BE2C (cell line): ENCODE measurements around the gene CHCHD1.
A peak's percentile ranks its signal among the peaks of the same experiment; 100 is the strongest.

Source experiments
- DNase-seq: peaks from one replicate; pipeline ENCODE4 v3.0.0-alpha.2; 2020
- H3K27me3 ChIP-seq: fragments of 250-450 bp; sonication (Bioruptor Pico); 2 replicates; pipeline ENCODE4 v1.5.1; 2020; ENCODE audit warnings: mild to moderate bottlenecking
- H3K36me3 ChIP-seq: fragments of 250-450 bp; sonication (Bioruptor Pico); 2 replicates; pipeline ENCODE4 v1.5.1; 2020; ENCODE audit warnings: mild to moderate bottlenecking
- H3K4me1 ChIP-seq: fragments of 250-450 bp; sonication (Bioruptor Pico); 2 replicates; pipeline ENCODE4 v1.5.1; 2020
- H3K4me3 ChIP-seq: 2 replicates; pipeline ENCODE4 v1.5.1; 2011; ENCODE audit warnings: low read depth, low read length
- H3K9me3 ChIP-seq: fragments of 250-450 bp; sonication (Bioruptor Pico); 2 replicates; pipeline ENCODE4 v1.5.1; 2020
- CTCF ChIP-seq: IDR thresholded peaks from 2 replicates; pipeline ENCODE4 v1.5.1; 2012; ENCODE audit warnings: mild to moderate bottlenecking, low read depth, low read length

CHCHD1 gene

GRCh38 chr10:73800560-73801252 is 18.9 kb downstream of the CHCHD1 start:
- Histone ChIP-seq H3K36me3 (peaks cover 3% of the 10 kb centered on the region), H3K4me3 (no peak overlapping the region), H3K27me3 (no peaks in the 10 kb centered on the region), H3K9me3 (no peaks in the 10 kb centered on the region), H3K4me1 (no peaks in the 10 kb centered on the region)
- DNase-seq, result no peak
- TF ChIP-seq CTCF, result no peak

GRCh38 chr10:73801253-73801590 is 19.4 kb downstream of the CHCHD1 start:
- Histone ChIP-seq H3K27me3 (no peaks in the 10 kb centered on the region), H3K36me3 (peaks cover 3% of the 10 kb centered on the region), H3K4me1 (no peaks in the 10 kb centered on the region), H3K4me3 (no peak overlapping the region), H3K9me3 (no peaks in the 10 kb centered on the region)
- no peak for TF ChIP-seq CTCF
- no peak for DNase-seq

- no peaks in the 10 kb centered on the region for H3K4me1 ChIP-seq
- H3K9me3 ChIP-seq, result no peaks in the 10 kb centered on the region
- H3K36me3 ChIP-seq, result peaks cover 14% of the 10 kb centered on the region
- H3K27me3 ChIP-seq, result no peaks in the 10 kb centered on the region
- 0 out of 2 replicates have a peak, but pooled peaks have one; percentile 6 for TF ChIP-seq CTCF
- no peak for DNase-seq
- no peak overlapping the region for H3K4me3 ChIP-seq
Observed at GRCh38 chr10:73802276-73802991, 20.6 kb downstream of the CHCHD1 start.

GRCh38 chr10:73803680-73804286 is 21.9 kb downstream of the CHCHD1 start:
- H3K27me3 ChIP-seq, result no peaks in the 10 kb centered on the region
- no peaks in the 10 kb centered on the region for H3K9me3 ChIP-seq
- TF ChIP-seq CTCF, result no peak
- DNase-seq, result no peak
- H3K4me3 ChIP-seq, result no peak overlapping the region
- no peaks in the 10 kb centered on the region for H3K4me1 ChIP-seq
- H3K36me3 ChIP-seq, result peaks cover 15% of the 10 kb centered on the region

GRCh38 chr10:73806176-73806950 is 24.5 kb downstream of the CHCHD1 start:
- Histone ChIP-seq H3K4me3 (no peak overlapping the region), H3K27me3 (no peaks in the 10 kb centered on the region), H3K9me3 (no peaks in the 10 kb centered on the region), H3K36me3 (peaks cover 17% of the 10 kb centered on the region), H3K4me1 (no peaks in the 10 kb centered on the region)
- TF ChIP-seq CTCF, result no peak
- no peak for DNase-seq
